Karpas-422 (cell line): Measurements from ENCODE around the gene BBIP1. TPM values are rescaled to one million over a fixed set of nuclear protein-coding genes. Genes with fewer than 3 reads are reported as not detected.

ENCODE experiments used
- DNase-seq: peaks from one replicate; pipeline ENCODE4 v3.0.0-alpha.2; 2015
- H2AFZ ChIP-seq: fragments of 200-600 bp; sonication (generic); 2 replicates; pipeline ENCODE4 v1.6.1; 2014; ENCODE audit warnings: antibody characterized with exemption, low read length, mixed read lengths
- H3K27ac ChIP-seq: fragments of 200-600 bp; sonication (generic); 2 replicates; pipeline ENCODE4 v1.5.1; 2014; ENCODE audit warnings: mild to moderate bottlenecking, low read length, moderate library complexity
- H3K27me3 ChIP-seq: fragments of 200-600 bp; sonication (generic); 2 replicates; pipeline ENCODE4 v1.6.1; 2014; ENCODE audit warnings: low read length, mixed read lengths
- H3K36me3 ChIP-seq: fragments of 200-600 bp; sonication (generic); 2 replicates; pipeline ENCODE4 v1.6.1; 2014; ENCODE audit warnings: low read length, mixed read lengths; ENCODE audit not compliant: insufficient read depth
- H3K4me1 ChIP-seq: fragments of 200-600 bp; sonication (generic); 2 replicates; pipeline ENCODE4 v1.6.1; 2014; ENCODE audit warnings: mild to moderate bottlenecking, low read length, mixed read lengths
- H3K4me2 ChIP-seq: fragments of 200-600 bp; sonication (generic); 2 replicates; pipeline ENCODE4 v1.6.1; 2014; ENCODE audit warnings: low read length, low read depth, mild to moderate bottlenecking; ENCODE audit not compliant: poor library complexity, severe bottlenecking
- H3K4me3 ChIP-seq: fragments of 200-600 bp; sonication (generic); 2 replicates; pipeline ENCODE4 v1.5.1; 2014; ENCODE audit warnings: mild to moderate bottlenecking, antibody characterized with exemption, low read length, mixed read lengths
- H3K79me2 ChIP-seq: fragments of 200-600 bp; sonication (generic); 2 replicates; pipeline ENCODE4 v1.6.1; 2014; ENCODE audit warnings: mild to moderate bottlenecking, low read length, mixed read lengths
- H3K9ac ChIP-seq: fragments of 200-600 bp; sonication (generic); 2 replicates; pipeline ENCODE4 v1.6.0; 2014; ENCODE audit warnings: low read length
- H3K9me2 ChIP-seq: fragments of 200-600 bp; sonication (generic), shearing (Covaris generic); replicated peaks from 2 replicates; pipeline ENCODE4 v1.6.0; 2014; ENCODE audit warnings: mild to moderate bottlenecking, low read length, moderate library complexity; ENCODE audit not compliant: insufficient read depth
- H3K9me3 ChIP-seq: fragments of 300-700, 200-600 bp; sonication (generic); 2 replicates; pipeline ENCODE4 v1.6.1; 2014; ENCODE audit warnings: low read length, mixed read lengths
- H4K20me1 ChIP-seq: fragments of 200-600 bp; sonication (generic); 2 replicates; pipeline ENCODE4 v1.6.1; 2014; ENCODE audit warnings: mild to moderate bottlenecking, antibody characterized with exemption, low read length, low read depth; ENCODE audit not compliant: insufficient read depth
- total RNA-seq: library from RNA; depleted of rRNA; stranded (reverse); fragments of >200 nt; shearing (Covaris generic); gene quantifications from 2 replicates; pipeline ENCODE4 v1.2.3, GENCODE V29; 2014; ENCODE audit warnings: low replicate concordance

The BBIP1 gene
- total RNA-seq, 1 experiment from 2014 or later, result 53.8 TPM

- H3K9me2 ChIP-seq, result 0 out of 2 replicates have a peak, but pooled peaks cover 3% of the 10 kb centered on the region
- H3K36me3 ChIP-seq, result 0 out of 2 replicates have a peak, but pooled peaks cover 3% of the 10 kb centered on the region
- H3K4me2 ChIP-seq, result no peak overlapping the region
- no peak overlapping the region for H3K27ac ChIP-seq
- peaks cover 47% of the 10 kb centered on the region for H3K79me2 ChIP-seq
- no peak overlapping the region for H3K4me3 ChIP-seq
- H2AFZ ChIP-seq, result no peak overlapping the region
- no peak overlapping the region for H3K9ac ChIP-seq
- H3K4me1 ChIP-seq, result no peaks in the 10 kb centered on the region; the same call in 1 of the 2 replicates
- H3K9me3 ChIP-seq, result peaks cover 4% of the 10 kb centered on the region; the same call in 1 of the 2 replicates
- no peaks in the 10 kb centered on the region for H3K27me3 ChIP-seq
- DNase-seq, result no peak
- peaks cover 69% of the 10 kb centered on the region for H4K20me1 ChIP-seq
These were observed 17.8 kb upstream of the BBIP1 start for GRCh38 chr10:110936757-110937156.

GRCh38 chr10:110932505-110933180 is 13.7 kb upstream of the BBIP1 start:
- no peak for DNase-seq
- Histone ChIP-seq H3K36me3 (0 out of 2 replicates have a peak, but pooled peaks cover 3% of the 10 kb centered on the region), H3K27me3 (no peaks in the 10 kb centered on the region), H3K4me2 (no peak overlapping the region), H3K27ac (no peak overlapping the region), H3K4me1 (peaks cover 7% of the 10 kb centered on the region; the same call in 1 of the 2 replicates), H2AFZ (no peak overlapping the region), H3K79me2 (peaks cover 54% of the 10 kb centered on the region), H3K4me3 (no peak overlapping the region), H3K9me2 (0 out of 2 replicates have a peak, but pooled peaks cover 3% of the 10 kb centered on the region), H4K20me1 (peaks cover 80% of the 10 kb centered on the region), H3K9ac (no peak overlapping the region), H3K9me3 (peaks cover 4% of the 10 kb centered on the region; the same call in 1 of the 2 replicates)

- Histone ChIP-seq H3K9me2 (0 out of 2 replicates have a peak, but pooled peaks cover 3% of the 10 kb centered on the region), H3K4me1 (peaks cover 7% of the 10 kb centered on the region; the same call in 1 of the 2 replicates), H3K36me3 (0 out of 2 replicates have a peak, but pooled peaks cover 3% of the 10 kb centered on the region), H3K27ac (no peak overlapping the region), H3K4me3 (no peak overlapping the region), H3K9ac (no peak overlapping the region), H3K27me3 (no peaks in the 10 kb centered on the region), H3K79me2 (peaks cover 57% of the 10 kb centered on the region), H3K4me2 (no peak overlapping the region), H2AFZ (no peak overlapping the region), H3K9me3 (peaks cover 4% of the 10 kb centered on the region; the same call in 1 of the 2 replicates), H4K20me1 (peaks cover 80% of the 10 kb centered on the region)
- no peak for DNase-seq
These were observed 12.9 kb upstream of the BBIP1 start for GRCh38 chr10:110931769-110932381.

- Histone ChIP-seq H3K4me2 (no peak overlapping the region), H3K9me2 (no peaks in the 10 kb centered on the region), H3K36me3 (no peaks in the 10 kb centered on the region), H4K20me1 (peaks cover 80% of the 10 kb centered on the region), H2AFZ (no peak overlapping the region), H3K4me1 (peaks cover 16% of the 10 kb centered on the region), H3K27me3 (no peaks in the 10 kb centered on the region), H3K9ac (no peak overlapping the region), H3K79me2 (peaks cover 66% of the 10 kb centered on the region), H3K4me3 (no peak overlapping the region), H3K9me3 (no peaks in the 10 kb centered on the region), H3K27ac (no peak overlapping the region)
- no peak for DNase-seq
These were observed 8.5 kb upstream of the BBIP1 start for GRCh38 chr10:110927461-110927860.

GRCh38 chr10:110923856-110924493 is 5.0 kb upstream of the BBIP1 start:
- peaks cover 52% of the 10 kb centered on the region for H3K79me2 ChIP-seq
- peaks cover 67% of the 10 kb centered on the region for H4K20me1 ChIP-seq
- no peaks in the 10 kb centered on the region for H3K9me3 ChIP-seq
- no peaks in the 10 kb centered on the region for H3K27me3 ChIP-seq
- no peak overlapping the region for H3K4me2 ChIP-seq
- no peak overlapping the region for H3K27ac ChIP-seq
- H3K4me1 ChIP-seq, result peaks cover 31% of the 10 kb centered on the region
- no peaks in the 10 kb centered on the region for H3K36me3 ChIP-seq
- no peaks in the 10 kb centered on the region for H3K9me2 ChIP-seq
- no peak for DNase-seq
- H3K9ac ChIP-seq, result no peak overlapping the region
- no peak overlapping the region for H3K4me3 ChIP-seq
- H2AFZ ChIP-seq, result no peak overlapping the region

- H3K27me3 ChIP-seq, result no peaks in the 10 kb centered on the region
- peaks cover 32% of the 10 kb centered on the region for H3K4me1 ChIP-seq
- no peaks in the 10 kb centered on the region for H3K36me3 ChIP-seq
- H3K9ac ChIP-seq, result peak overlapping the region; percentile 84
- H3K4me3 ChIP-seq, result peak overlapping the region; percentile 75
- peaks cover 36% of the 10 kb centered on the region for H4K20me1 ChIP-seq
- peak; percentile 98 for DNase-seq
- H3K79me2 ChIP-seq, result peaks cover 28% of the 10 kb centered on the region
- H3K9me2 ChIP-seq, result no peaks in the 10 kb centered on the region
- peak overlapping the region; percentile 94 for H3K27ac ChIP-seq
- H3K9me3 ChIP-seq, result no peaks in the 10 kb centered on the region
- H3K4me2 ChIP-seq, result peak overlapping the region; percentile 93
- H2AFZ ChIP-seq, result no peak overlapping the region
These were observed 1.2 kb upstream of the BBIP1 start for GRCh38 chr10:110919971-110920881.

GRCh38 chr10:110919349-110919931 is 460 bp upstream of the BBIP1 start, which contains the start of gene SHOC2:
SHOC2 (plus strand) TSS chr10:110919604; CDS start chr10:110964359, 44,755 bp downstream.
- Histone ChIP-seq H3K27me3 (no peaks in the 10 kb centered on the region), H3K9me2 (no peaks in the 10 kb centered on the region), H3K36me3 (no peaks in the 10 kb centered on the region), H2AFZ (peak within 1 kb of the TSS; percentile 86), H3K79me2 (peaks cover 26% of the 10 kb centered on the region), H3K4me3 (peak within 1 kb of the TSS; percentile 90), H3K9me3 (no peaks in the 10 kb centered on the region), H3K9ac (peak within 1 kb of the TSS; percentile 92), H4K20me1 (peaks cover 32% of the 10 kb centered on the region), H3K4me2 (peak within 1 kb of the TSS; percentile 93), H3K27ac (peak within 1 kb of the TSS; percentile 94), H3K4me1 (peaks cover 32% of the 10 kb centered on the region)
- DNase-seq, result peak; percentile 100
